NCI-H69 (cell line): ENCODE measurements around the gene PTX4.

Source experiments
- DNase-seq: peaks from one replicate; lab custom pipeline; 2025; lab: John Stamatoyannopoulos, UW

PTX4 gene

GRCh38 chr16:1500465-1501150 lies 11.9 kb upstream of the PTX4 start:
- DNase-seq = no peak

GRCh38 chr16:1499756-1500464 lies 11.2 kb upstream of the PTX4 start:
- DNase-seq = no peak

DNA sequence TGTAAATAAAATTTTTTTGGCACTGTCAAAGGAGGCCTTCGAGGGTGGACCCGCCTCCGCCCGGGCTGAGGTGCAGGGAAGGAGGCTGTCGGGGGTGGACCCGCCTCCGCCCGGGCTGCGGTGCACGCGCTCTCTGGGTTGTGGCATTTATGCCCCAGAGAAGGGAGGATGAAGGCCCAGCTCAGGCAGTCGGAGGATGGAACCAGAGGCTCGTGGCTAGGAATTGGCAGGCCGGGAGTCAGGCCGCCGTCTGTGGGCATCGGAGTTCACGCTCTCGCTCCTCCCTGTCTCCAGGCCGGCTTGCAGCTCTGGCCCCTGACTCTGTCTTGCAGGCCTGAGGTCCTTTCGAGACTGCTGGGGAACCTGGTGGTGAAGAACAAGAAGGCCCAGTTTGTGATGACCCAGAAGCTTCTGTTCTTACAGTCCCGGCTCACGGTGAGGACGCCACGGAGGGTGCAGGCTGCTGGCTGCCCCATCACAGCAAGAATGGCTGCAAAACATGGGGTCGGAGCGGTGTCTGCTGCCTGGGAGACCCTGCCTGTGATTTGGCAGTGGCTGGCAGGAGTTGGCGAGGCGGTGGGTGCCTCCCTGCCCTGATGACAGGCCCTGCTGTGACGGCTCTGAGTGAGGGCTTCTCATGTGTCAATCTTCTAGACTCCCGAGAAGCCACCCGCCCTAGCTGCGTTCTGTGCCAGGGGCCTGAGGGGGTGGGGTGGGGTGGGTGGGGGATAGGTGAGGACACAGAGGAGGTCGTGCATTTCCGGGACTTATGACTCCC lies 10.3 kb upstream of the PTX4 start:
- no peak for DNase-seq

- DNase-seq = no peak
Observed at GRCh38 chr16:1497014-1497598, 8.4 kb upstream of the PTX4 start.

DNA sequence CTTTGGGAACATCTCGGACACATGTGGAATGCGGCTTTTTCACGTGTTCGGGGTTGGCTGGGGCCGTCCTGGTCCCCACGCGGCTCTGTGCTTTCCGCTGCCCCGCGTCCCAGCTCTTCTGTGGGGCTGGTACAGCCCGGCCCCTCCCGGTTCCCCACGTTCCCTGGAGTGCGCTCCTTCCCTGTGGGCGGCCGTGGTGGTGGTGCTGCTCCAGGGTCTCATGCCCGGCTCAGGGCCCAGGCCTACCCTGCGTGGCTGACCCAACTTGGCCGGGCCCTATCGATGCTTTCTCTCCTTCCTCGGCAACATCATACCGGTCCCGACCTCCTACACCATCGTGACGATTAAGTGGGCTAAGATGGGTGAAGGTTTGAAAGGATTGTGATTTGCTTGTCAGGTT lies 7.7 kb upstream of the PTX4 start:
- DNase-seq = no peak

GRCh38 chr16:1495889-1496262 lies 7.1 kb upstream of the PTX4 start:
- no peak for DNase-seq

DNA sequence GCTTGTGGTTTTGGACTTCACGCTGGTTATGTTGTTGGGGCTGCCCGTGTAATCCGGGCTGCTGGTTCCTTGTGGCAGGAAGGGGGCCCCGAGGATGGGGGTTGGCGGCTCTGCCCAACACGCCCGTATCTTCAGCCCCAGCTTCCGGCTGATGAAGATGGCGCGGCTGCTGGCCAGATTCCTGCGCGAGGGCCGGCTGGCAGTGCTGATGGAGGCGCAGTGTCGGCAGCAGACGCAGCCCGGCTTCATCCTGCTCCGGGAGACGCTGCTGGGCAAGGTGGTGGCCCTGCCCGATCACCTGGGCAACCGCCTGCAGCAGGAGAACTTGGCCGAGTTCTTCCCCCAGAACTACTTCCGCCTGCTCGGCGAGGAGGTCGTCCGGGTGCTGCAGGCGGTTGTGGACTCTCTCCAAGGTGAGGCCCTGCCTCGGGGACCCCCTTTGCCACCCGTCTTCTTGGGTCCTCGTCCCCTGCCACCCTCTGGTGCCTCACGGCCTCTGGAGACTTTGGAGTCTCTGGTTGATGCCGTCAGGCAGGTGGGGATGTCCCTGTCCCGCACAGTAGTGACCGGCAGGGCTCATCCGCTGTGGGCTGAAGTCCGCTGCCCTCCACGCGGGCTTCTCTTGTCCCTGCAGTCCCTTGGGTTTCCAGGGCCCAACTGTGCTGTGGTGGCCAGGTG lies 6.6 kb upstream of the PTX4 start:
- DNase-seq = no peak

DNA sequence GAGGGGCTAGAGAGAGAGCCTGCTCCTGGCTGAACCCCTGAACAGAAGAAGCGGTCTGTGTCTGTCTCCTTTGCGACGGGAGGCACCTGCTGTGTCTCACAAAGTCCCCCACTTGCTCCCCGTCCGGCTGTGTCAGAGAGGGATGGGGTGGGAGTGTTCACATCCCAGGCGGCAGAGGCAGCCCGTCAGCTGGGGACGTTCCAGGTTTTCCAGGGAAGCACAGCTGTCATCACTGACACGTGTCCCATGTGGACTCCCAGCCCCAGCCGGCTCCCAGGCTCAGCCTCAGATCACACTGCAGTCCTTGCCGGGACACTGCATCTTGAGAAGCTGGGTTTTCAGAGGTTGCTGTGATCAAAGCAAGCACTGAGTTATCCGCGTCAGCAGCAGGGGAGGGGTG lies 6.0 kb upstream of the PTX4 start:
- DNase-seq = no peak

DNA sequence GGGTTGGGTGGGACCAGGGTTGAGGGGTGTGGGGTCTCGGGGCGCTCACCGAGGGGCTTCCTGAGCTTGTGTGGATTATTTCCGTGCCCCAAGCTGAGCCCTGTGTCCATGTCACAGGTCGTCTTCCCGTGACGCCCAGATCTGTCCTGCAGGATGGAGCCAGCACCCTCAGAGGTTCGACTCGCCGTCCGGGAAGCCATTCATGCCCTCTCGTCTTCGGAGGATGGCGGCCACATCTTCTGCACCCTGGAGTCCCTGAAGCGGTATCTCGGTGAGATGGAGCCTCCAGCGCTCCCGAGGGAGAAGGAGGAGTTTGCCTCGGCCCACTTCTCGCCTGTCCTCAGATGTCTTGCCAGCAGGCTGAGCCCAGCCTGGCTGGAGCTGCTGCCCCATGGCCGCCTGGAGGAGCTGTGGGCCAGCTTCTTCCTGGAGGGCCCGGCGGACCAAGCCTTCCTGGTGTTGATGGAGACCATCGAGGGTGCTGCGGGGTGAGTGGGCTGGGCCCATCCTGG lies 5.4 kb upstream of the PTX4 start:
- peak; percentile 23 for DNase-seq

- peak; percentile 59 for DNase-seq
Observed at GRCh38 chr16:1493746-1494094, 5.0 kb upstream of the PTX4 start.

DNA sequence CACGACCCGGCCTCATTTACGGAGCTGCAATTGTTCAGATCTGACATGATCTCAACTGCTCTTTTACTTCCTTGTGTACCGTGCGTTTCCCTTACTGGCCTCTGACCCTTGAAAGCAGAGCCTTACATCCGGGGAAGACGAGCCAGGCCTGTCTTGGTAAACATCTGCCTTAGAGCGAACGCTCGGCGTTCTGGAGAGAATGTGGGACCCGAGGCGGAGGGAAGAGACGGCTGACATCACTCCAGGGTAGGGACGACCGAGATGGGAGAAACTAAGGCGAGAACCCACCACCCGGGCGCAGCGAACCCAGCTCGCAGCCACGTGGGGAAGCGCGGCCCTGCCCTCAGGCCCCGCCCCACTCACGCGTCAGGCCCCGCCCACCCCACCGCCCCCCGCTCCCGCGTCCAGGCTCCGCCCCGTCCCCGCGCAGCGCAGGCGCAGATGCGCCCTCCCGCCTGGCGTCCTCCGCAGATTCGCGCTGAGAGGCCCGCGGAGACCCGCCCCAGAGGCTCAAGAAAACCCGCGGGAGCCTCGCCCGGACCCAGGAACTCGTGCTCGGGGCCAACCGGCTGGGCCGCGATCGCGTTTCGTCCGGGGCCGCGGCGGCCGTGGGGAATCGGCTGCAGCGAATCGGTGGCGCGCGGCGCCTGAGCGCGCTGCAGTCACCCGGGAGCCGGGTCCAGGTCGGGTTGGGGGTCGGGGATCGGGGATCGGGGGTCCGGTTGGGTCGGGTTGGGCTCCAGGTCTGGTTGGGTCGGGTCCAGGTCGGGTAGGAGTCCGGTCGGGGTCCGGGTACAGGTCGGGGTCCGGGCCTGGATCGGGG lies 4.4 kb upstream of the PTX4 start, which contains the start of gene TELO2:
TSS of gene TELO2 (plus strand) at position 438 of the 823 bp plus-strand sequence. CDS start 922 bp downstream, outside the sequence.
- DNase-seq = peak; percentile 91

DNA sequence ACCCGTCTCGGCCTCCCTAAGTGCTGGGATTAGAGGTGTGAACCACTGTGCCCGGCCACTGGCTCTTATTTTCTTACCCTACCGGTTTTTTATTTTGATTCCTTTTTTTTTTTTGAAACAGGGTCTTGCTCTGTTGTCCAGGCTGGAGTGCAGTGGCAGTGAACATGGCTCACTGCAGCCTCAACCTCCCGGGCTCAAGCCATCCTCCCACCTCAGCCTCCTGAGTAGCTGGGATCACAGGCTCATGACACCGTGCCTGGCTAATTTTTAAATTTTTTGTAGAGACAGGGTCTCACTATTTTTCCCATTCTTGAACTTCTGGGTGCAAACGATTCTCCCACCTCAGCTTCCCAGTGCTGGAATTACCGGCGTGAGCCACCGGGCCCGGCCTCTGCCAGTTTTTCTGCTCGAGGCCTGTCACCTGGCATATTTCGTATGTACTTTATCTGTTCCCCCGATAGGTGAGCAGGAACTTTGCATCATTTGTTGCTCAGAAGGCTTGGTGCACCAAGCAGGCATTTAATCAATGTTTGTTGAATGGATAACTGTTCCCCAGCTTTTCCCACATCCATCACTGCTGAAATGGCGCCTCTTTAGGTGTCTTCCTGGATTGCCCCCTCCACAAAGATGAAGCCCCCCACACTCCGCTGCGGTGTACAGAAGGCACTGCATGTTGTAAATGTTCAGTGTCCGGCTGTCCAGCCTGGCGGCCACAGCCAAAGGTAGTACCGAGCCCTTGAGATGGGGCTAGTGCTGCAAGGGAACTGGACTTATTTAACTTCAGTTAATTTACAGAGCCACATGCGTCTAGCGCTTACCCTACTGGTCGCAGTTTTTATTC lies 3.6 kb upstream of the PTX4 start:
- no peak for DNase-seq

DNA sequence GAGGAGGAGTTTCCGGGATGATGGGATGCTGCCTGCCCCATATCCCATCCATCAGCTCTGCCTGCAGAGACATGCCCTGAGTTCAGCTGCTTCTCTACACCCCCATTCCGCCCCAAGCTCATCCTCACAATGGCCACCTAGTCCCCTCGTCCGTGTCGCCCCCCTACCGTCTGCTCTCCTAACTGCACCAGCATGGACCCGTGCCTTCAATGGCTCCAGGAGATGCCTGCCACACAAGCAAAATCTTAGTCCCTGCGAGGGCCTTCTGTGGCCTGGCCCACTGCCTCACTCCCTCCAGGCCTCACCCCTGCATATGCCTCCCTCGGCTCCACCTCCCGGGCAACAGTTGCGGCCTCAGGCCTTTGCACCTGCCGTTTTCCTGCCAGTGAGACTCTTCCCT lies 2.6 kb upstream of the PTX4 start:
- peak; percentile 43 for DNase-seq

- no peak for DNase-seq
Observed at GRCh38 chr16:1489077-1489476, 333 bp upstream of the PTX4 start.

DNA sequence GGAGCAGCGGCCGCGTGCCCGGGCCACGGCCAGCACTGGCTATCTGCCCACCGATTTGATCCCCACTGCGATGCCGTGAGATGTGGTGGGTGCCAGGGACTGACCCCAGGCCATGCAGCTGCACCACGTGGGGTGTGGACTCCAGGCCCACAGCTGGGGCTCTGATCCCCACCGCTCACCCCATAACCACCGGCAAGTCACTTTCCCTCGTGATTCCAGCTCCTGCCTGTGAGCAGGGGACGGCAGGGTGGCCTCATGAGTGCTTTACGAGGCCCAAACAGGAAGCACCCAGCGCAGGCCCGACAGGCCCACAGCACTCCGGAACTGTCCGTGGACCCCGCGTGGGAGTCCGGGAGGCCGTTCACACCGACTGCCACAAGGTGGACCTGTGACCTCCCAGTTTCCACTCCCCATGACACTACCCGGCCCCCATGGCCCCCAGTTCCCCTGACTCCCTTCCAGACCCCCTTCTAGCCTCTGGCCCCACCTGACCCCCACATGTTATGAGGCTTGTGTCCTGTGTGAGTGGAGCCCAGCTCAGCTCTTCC lies 616 bp downstream of the PTX4 start:
- no peak for DNase-seq

DNA sequence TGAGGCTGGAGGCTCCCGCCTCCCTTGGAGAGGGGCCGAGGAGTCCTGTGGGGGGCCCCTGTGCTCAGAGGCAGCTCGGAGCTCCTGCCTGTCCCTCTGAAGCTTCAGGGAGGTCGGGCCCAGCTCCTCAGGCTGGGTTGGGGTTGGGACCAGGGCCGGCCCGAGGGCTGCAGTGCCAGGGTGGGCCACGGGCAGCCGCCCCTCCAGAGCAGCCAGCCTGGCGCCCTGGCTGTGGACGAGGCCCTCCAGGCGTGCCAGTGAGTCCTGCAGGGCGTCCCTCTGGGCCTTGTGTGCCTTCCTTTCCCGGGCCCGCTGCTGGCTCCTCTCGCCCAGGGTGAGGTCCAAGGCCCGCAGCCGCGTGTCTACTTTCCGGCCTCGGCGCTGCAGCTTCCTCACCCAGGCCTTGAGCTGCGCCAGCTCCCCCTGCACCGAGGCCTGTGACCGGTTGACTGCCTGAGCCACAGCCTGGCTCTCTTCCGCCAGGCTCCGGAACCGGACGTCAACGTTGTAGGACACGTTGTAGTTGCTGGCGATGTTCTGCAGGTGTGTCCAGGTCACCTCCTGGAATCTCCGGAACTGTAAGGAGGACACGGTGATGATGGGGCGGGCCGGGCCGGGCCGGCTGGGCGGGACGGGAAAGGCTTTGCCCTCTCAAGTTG lies 1.2 kb downstream of the PTX4 start:
- no peak for DNase-seq

GRCh38 chr16:1486551-1487390 lies 2.0 kb downstream of the PTX4 start:
- no peak for DNase-seq

- no peak for DNase-seq
Observed at GRCh38 chr16:1485847-1486496, 2.8 kb downstream of the PTX4 start.
